HG02642 (cell line): ENCODE results near the gene PDE4A.

Experiments used
- ATAC-seq: cut with Tn5 transposase; IDR thresholded peaks from one replicate; pipeline ENCODE4 v1.9.1; 2021; ENCODE audit warnings: mild to moderate bottlenecking; ENCODE audit not compliant: unreplicated experiment, poor library complexity

The PDE4A gene

DNA sequence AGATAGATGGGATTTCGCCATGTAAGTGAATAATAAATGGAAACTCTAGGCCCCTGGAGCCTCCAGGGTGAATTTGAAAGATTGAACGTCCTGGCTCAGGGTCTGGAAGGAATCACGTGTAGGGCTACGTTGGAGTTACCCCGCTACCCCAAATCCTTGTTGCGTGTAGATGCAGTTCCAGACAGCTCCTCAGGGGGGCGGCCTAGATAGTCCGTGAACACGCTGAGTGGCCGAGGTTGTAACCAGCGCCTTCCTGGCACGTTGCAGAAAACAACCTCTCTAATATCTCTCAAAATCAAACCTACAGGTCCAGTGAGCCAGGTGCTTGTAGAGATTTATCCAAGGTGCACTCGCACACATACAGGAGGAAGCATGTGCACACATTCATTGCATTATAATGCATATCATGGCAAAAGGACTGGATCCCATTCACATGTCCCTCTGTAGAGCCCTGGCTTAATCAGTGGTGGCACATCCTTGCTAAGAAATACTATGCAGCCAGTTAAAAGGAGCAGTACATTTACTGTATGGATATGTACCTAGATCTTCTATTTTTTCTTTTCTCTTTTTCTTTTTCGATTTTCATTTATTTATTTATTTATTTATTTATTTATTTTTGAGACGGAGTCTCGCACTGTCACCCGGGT is 85.4 kb downstream of the PDE4A start:
- ATAC-seq: no peak

DNA sequence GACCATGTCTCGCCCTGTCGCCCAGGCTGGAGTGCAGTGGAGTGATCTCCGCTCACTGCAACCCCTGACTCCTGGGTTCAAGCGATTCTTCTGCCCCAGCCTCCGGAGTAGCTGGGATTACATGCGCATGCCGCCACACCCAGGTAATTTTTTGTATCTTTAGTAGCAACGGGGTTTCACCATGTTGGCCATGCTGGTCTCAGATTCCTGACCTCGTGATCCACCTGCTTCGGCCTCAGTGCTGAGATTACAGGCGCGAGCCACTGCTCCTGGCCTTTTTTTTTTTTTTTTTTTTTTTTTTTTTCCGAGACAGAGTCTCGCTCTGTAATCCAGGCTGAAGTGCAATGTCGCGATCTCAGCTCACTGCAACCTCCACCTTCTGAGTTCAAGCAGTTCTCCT is 87.7 kb downstream of the PDE4A start:
- no peak for ATAC-seq

DNA sequence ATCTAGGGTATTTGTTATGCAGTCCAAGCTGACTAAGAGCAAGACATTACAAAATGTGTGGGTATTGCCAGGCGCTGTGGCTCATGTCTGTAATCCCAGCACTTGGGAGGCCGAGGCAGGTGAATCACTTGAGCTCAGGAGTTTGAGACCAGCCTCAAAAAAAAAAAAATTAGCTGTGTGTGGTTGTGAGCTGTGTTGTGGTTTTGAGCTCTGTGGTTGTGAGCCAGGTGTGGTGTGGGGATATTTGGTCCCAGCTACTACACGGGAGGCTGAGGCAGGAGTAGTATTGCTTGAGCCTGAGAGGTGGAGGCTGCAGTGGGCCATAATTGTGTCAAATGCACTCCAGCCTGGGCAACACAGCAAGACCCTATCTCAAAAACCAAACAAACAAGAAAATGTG is 88.4 kb downstream of the PDE4A start:
- no peak for ATAC-seq

GRCh38 chr19:10510301-10510802 is 90.0 kb downstream of the PDE4A start:
- no peak for ATAC-seq

- no peak for ATAC-seq
Observed at GRCh38 chr19:10513223-10513622, 92.9 kb downstream of the PDE4A start.

DNA sequence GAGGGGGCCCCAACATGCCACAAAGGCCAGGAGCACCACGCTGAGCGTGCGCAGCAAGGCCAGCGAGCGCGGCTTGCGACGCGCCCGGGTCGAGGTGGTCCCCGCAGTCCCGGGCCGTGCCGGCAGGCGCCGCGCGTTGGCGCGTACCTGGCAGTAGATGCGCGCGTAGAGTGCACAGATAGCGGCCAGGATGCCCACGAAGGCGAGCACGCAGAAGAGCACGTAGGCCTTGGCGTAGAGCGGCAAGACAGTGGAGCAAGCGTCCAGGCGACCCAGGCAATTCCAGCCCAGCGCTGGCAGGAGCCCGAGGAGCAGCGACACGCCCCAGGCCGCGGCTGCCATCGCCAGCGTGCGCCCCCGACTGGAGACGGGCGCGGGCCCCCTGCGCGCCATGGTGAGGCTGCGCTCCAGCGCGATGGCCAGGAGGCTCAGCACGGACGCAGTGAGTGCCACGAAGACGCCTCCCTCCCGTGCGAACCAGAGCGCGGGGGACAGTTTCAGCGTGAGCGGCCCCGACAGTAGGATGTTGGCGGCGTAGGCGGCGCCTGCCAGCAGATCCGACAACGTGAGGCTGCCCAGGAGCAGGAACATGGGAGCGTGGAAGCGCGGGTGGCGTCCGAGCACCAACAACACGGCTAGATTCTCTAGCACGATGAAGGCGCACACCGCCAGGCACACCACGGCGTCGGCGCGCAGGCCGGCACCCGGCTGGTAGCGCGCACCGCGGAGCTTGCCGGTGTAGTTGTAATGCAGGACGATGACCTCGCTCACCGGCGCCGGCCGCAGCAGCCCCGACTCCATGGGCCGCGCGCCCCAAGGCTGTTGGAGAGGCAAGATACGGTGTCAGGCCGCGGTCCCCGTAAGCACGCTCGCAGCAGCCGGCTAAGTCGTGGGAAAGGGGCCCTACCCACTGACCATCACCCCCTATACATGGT is 94.1 kb downstream of the PDE4A start:
- no peak for ATAC-seq

DNA sequence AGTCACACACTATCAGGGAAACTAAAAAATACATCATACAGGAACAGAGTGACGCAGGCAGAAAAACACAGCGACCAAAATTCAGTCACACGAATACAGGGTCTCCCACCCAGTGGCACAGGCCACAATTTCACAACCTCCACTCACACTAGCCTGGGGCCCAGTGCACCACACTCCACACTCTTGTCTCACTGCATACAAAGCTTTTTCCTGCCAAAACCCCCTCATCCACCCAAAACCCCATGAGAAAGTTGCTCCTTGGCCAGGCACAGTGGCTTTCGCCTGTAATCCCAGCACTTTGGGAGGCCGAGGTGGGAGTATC is 95.7 kb downstream of the PDE4A start:
- no peak for ATAC-seq

GRCh38 chr19:10516671-10517286 is 96.4 kb downstream of the PDE4A start:
- ATAC-seq: no peak

DNA sequence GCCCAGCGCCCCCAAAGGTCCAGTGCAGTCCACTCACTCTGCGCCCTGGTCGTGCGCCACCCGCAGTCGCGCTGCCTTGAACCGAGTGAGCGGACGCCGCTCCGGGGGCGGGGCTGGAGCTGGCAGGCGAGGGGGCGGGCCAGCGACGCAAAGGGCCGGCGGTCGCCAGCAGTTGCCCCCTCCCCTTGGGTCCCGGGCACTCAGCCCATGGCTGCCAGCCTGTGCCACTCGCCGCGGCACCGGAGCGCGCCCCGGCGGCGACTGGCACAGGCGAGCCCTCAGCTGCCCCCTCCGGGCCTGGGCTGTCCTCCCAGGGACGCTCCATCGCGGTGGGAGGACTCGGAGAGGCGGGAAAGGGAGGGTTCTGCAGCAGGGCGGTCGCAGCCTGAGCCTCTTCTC is 97.0 kb downstream of the PDE4A start, which contains the start of gene S1PR5:
TSS of gene S1PR5 (minus strand) at position 87 of the 399 bp plus-strand sequence. CDS start 2,436 bp downstream, outside the sequence.
- no peak for ATAC-seq

DNA sequence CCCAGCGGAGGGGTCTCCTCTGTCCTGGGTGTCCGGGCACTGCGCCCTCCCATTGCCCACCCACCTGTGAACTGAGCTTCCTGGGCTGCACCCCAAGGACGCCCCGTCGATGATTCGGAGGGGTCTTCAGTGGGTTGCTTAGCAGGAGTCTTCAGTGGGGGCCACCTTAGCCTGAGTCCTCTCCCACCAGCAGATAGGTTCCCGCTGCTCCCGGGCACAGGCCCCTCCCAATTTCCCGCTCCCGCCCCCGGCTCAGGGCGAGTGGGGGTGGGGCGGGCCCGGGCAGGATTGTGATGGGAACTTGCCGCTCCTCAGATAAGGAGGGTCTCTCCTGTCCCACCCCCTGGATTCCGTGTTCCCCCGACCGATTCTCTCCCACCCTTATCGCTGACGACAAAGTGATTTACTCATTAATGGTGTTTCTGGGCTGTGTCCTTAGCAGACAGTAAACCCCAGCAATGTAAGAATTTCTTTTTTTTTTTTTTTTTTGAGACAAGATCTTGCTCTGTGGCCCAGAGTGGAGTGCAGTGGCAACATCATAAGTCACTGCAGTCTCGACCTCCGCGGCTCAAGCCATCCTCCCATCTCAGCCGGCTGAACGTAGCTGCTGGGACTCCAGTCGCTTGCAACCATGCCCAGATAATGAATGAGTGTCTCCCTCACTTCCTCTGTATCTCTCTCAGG is 97.6 kb downstream of the PDE4A start:
- ATAC-seq: no peak

DNA sequence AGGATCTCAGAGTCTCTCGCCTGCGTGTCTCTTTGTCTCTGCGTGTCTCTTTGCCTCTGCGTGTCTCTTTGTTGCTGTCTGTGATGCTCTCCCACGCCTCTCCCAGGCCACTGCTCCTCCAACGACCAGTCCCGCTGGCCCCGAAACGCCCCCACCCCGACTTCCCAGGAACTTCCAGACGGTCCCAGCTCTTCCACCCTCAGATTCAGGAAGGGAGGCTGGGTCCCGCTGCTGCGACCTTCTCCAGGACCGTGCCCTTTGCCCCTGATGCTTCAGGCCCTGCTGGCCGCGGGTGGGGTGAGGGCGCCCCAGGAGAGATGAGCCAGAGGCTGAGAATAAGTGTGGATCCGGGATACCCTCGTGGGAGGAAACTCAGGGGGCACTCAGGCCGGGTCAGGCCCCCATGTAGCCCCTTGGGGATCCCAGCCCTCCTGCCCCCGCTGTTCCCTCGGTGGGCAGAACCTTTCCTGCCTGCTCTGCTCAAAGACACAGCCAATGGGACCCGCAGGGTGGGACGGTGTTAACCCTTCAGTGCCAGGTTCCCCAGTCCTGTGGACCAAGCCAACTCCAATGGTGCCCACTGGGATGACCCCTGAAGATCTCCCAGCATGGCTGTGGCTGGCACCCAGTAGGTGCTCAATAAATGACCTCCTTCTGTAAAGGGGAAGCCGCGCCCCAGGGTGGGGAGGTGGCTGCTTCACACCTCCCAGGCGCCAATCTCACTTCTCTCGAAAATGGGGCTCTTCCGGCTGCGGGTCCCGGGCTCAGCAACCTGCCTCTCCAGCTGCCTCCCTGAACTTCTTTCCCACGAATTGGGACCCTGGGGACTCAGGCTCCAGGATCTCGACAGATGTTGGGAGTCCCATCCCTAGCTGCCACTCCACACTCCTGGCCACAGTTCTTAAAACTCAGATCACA is 98.4 kb downstream of the PDE4A start:
- no peak for ATAC-seq
